Suprapubic skin (tissue), 4 donors: Measurements from ENCODE around the gene TOLLIP. TPM values are rescaled to one million over a fixed set of nuclear protein-coding genes. Genes with fewer than 3 reads are reported as not detected.

Experiments used
- DNase-seq, 2 donors: peaks; one replicate each; pipeline ENCODE4 v3.0.0-alpha.2; 2019; ENCODE audit warnings: low spot score in 2 of 2
- H3K27ac ChIP-seq: fragments of 200-600 bp; sonication (generic); one replicate; pipeline ENCODE4 v1.5.1; 2019
- H3K27me3 ChIP-seq: fragments of 200-600 bp; sonication (generic); one replicate; pipeline ENCODE4 v1.5.1; 2019
- H3K36me3 ChIP-seq: fragments of 200-600 bp; sonication (generic); one replicate; pipeline ENCODE4 v1.5.1; 2019
- H3K4me1 ChIP-seq: fragments of 200-600 bp; sonication (generic); one replicate; pipeline ENCODE4 v1.5.1; 2019
- H3K4me3 ChIP-seq: fragments of 200-600 bp; sonication (generic); one replicate; pipeline ENCODE4 v1.5.1; 2019; ENCODE audit warnings: mild to moderate bottlenecking
- H3K9me3 ChIP-seq: fragments of 200-600 bp; sonication (generic); one replicate; pipeline ENCODE4 v1.5.1; 2019
- CTCF ChIP-seq, 2 donors: fragments of 200-600 bp in 1 of 2; fragments of 450-650 bp in 1 of 2; sonication (generic) in 1 of 2; IDR thresholded peaks; one replicate each; pipeline ENCODE4 v1.5.1; 2016 to 2019; ENCODE audit warnings: antibody characterized with exemption in 2 of 2, mild to moderate bottlenecking in 1 of 2, moderate library complexity in 1 of 2
- EP300 ChIP-seq: sonication (generic); formaldehyde crosslinking; IDR thresholded peaks from one replicate; pipeline ENCODE4 v1.6.1; 2017; ENCODE audit warnings: antibody characterized with exemption
- POLR2A ChIP-seq, 2 donors: fragments of 450-650 bp; IDR thresholded peaks; one replicate each; pipeline ENCODE4 v1.6.1; 2017; ENCODE audit warnings: antibody characterized with exemption in 2 of 2, mild to moderate bottlenecking in 2 of 2, moderate library complexity in 2 of 2
- POLR2AphosphoS5 ChIP-seq, 3 donors: sonication (generic); formaldehyde crosslinking; IDR thresholded peaks; one replicate each; pipeline ENCODE4 v1.6.1; 2017; ENCODE audit warnings: antibody characterized with exemption in 3 of 3
- WGBS: methylation state at CpG from one replicate; pipeline ENCODE4 v1.1.5; 2018; 5-methylcytosine and 5-hydroxymethylcytosine counted together
- total RNA-seq, 4 donors: library from RNA; depleted of rRNA; stranded (reverse); fragments of >200 nt; gene quantifications; one replicate each; pipeline ENCODE4 v1.1.0, GENCODE V29; 2016

The TOLLIP gene
- total RNA-seq, 4 donors from 2014 or later = 96.6 to 105 (median 100) TPM

GRCh38 chr11:1333091-1333772 is 23.8 kb upstream of the TOLLIP start:
- TF ChIP-seq CTCF (IDR thresholded peaks at IDR 0.05) = no peak
- no peak for TF ChIP-seq EP300
- no peak for TF ChIP-seq POLR2A (IDR thresholded peaks at IDR 0.05)
- TF ChIP-seq POLR2AphosphoS5 (IDR thresholded peaks at IDR 0.05) = no peak
- DNase-seq = no peak
- 80% methylated on average over 10 of the region's 10 CpGs for WGBS
- Histone ChIP-seq H3K27ac (no peak overlapping the region), H3K9me3 (no peaks in the 10 kb centered on the region), H3K4me3 (no peak overlapping the region), H3K27me3 (no peaks in the 10 kb centered on the region), H3K4me1 (peaks cover 22% of the 10 kb centered on the region), H3K36me3 (no peaks in the 10 kb centered on the region)

GRCh38 chr11:1330473-1330872 is 21.0 kb upstream of the TOLLIP start:
- H3K9me3 ChIP-seq = no peaks in the 10 kb centered on the region
- H3K36me3 ChIP-seq = no peaks in the 10 kb centered on the region
- TF ChIP-seq CTCF (IDR thresholded peaks at IDR 0.05) = no peak
- TF ChIP-seq EP300 = no peak
- TF ChIP-seq POLR2AphosphoS5 (IDR thresholded peaks at IDR 0.05) = no peak
- no peak for TF ChIP-seq POLR2A (IDR thresholded peaks at IDR 0.05)
- H3K4me3 ChIP-seq = no peak overlapping the region
- H3K4me1 ChIP-seq = peaks cover 5% of the 10 kb centered on the region
- H3K27me3 ChIP-seq = peaks cover 4% of the 10 kb centered on the region
- H3K27ac ChIP-seq = no peak overlapping the region
- DNase-seq = no peak
- WGBS = 89% methylated on average over 6 of the region's 6 CpGs

- H3K36me3 ChIP-seq = no peaks in the 10 kb centered on the region
- WGBS = 79% methylated on average over 4 of the region's 4 CpGs
- H3K4me1 ChIP-seq = no peaks in the 10 kb centered on the region
- H3K27me3 ChIP-seq = peaks cover 4% of the 10 kb centered on the region
- TF ChIP-seq EP300 (no peak), POLR2A (IDR thresholded peaks at IDR 0.05) (no peak), POLR2AphosphoS5 (IDR thresholded peaks at IDR 0.05) (no peak), CTCF (IDR thresholded peaks at IDR 0.05) (no peak)
- no peak overlapping the region for H3K4me3 ChIP-seq
- DNase-seq = no peak
- H3K27ac ChIP-seq = no peak overlapping the region
- no peaks in the 10 kb centered on the region for H3K9me3 ChIP-seq
Measured at GRCh38 chr11:1327064-1327460, 17.6 kb upstream of the TOLLIP start.

- H3K4me3 ChIP-seq = no peak overlapping the region
- no peaks in the 10 kb centered on the region for H3K9me3 ChIP-seq
- WGBS = 64% methylated on average over 11 of the region's 11 CpGs
- H3K4me1 ChIP-seq = no peaks in the 10 kb centered on the region
- H3K27me3 ChIP-seq = peaks cover 4% of the 10 kb centered on the region
- H3K27ac ChIP-seq = no peak overlapping the region
- no peaks in the 10 kb centered on the region for H3K36me3 ChIP-seq
- TF ChIP-seq CTCF (IDR thresholded peaks at IDR 0.05) = no peak
- no peak for TF ChIP-seq POLR2AphosphoS5 (IDR thresholded peaks at IDR 0.05)
- no peak for TF ChIP-seq EP300
- no peak for TF ChIP-seq POLR2A (IDR thresholded peaks at IDR 0.05)
- no peak for DNase-seq
Measured at GRCh38 chr11:1326435-1327063, 17.1 kb upstream of the TOLLIP start.

GRCh38 chr11:1323774-1324173 is 14.3 kb upstream of the TOLLIP start:
- H3K4me3 ChIP-seq = no peak overlapping the region
- no peaks in the 10 kb centered on the region for H3K9me3 ChIP-seq
- H3K36me3 ChIP-seq = no peaks in the 10 kb centered on the region
- 73% methylated on average over 3 of the region's 3 CpGs for WGBS
- no peak for DNase-seq
- no peak overlapping the region for H3K27ac ChIP-seq
- H3K4me1 ChIP-seq = no peaks in the 10 kb centered on the region
- TF ChIP-seq POLR2A (IDR thresholded peaks at IDR 0.05) (no peak), POLR2AphosphoS5 (IDR thresholded peaks at IDR 0.05) (no peak), EP300 (no peak), CTCF (IDR thresholded peaks at IDR 0.05) (no peak)
- H3K27me3 ChIP-seq = peaks cover 4% of the 10 kb centered on the region
